Neural cell (in vitro differentiated cells): ENCODE data around the gene B3GALNT2. TPM values are rescaled to one million over a fixed set of nuclear protein-coding genes. Genes with fewer than 3 reads are reported as not detected.

Experiments
- H2AFZ ChIP-seq: fragments of 200-600, 300-800 bp; sonication (generic), shearing (Covaris generic); 2 replicates; pipeline ENCODE4 v1.6.0; 2014; ENCODE audit warnings: low read depth, mild to moderate bottlenecking, antibody characterized with exemption, low read length, moderate library complexity
- H3F3A ChIP-seq: fragments of 200-600 bp; shearing (Covaris generic); 2 replicates; pipeline ENCODE4 v1.6.1; 2016; ENCODE audit warnings: mild to moderate bottlenecking, moderate library complexity, mixed read lengths, antibody characterized with exemption, low read length; ENCODE audit not compliant: insufficient read depth, poor library complexity, severe bottlenecking
- H3K27ac ChIP-seq: fragments of 200-600, 300-800 bp; sonication (generic), shearing (Covaris generic); 2 replicates; pipeline ENCODE4 v1.5.1; 2014; ENCODE audit warnings: mild to moderate bottlenecking, low read length, moderate library complexity
- H3K27me3 ChIP-seq: fragments of 300-800, 200-600 bp; sonication (generic), shearing (Covaris generic); 2 replicates; pipeline ENCODE4 v1.6.0; 2014; ENCODE audit warnings: mild to moderate bottlenecking, low read depth, low read length, moderate library complexity; ENCODE audit not compliant: insufficient read depth
- H3K36me3 ChIP-seq: fragments of 300-800, 200-600 bp; sonication (generic), shearing (Covaris generic); 2 replicates; pipeline ENCODE4 v1.5.1; 2014; ENCODE audit warnings: mild to moderate bottlenecking, antibody characterized with exemption, low read length, moderate library complexity; ENCODE audit not compliant: insufficient read depth
- H3K4me2 ChIP-seq: fragments of 300-800, 200-600 bp; sonication (generic), shearing (Covaris generic); 2 replicates; pipeline ENCODE4 v1.6.0; 2014; ENCODE audit warnings: mild to moderate bottlenecking, low read length
- H3K4me3 ChIP-seq: fragments of 300-800, 200-600 bp; sonication (generic), shearing (Covaris generic); 2 replicates; pipeline ENCODE4 v1.5.1; 2014; ENCODE audit warnings: mild to moderate bottlenecking, low read length, moderate library complexity
- H3K79me2 ChIP-seq: fragments of 200-600 bp; shearing (Covaris generic); replicated peaks from 2 replicates; pipeline ENCODE4 v1.6.0; 2014; ENCODE audit warnings: mild to moderate bottlenecking, low read length, moderate library complexity; ENCODE audit not compliant: insufficient read depth
- H3K9ac ChIP-seq: fragments of 300-800, 200-600 bp; sonication (generic), shearing (Covaris generic); 2 replicates; pipeline ENCODE4 v1.6.1; 2016; ENCODE audit warnings: mild to moderate bottlenecking, low read length, mixed read lengths
- H3K9me2 ChIP-seq: fragments of 200-600 bp; shearing (Covaris generic); 2 replicates; pipeline ENCODE4 v1.6.1; 2016; ENCODE audit warnings: mild to moderate bottlenecking, low read length, mixed read lengths; ENCODE audit not compliant: insufficient read depth
- H3K9me3 ChIP-seq: fragments of 200-600, 300-800 bp; sonication (generic), shearing (Covaris generic); 2 replicates; pipeline ENCODE4 v1.6.1; 2016; ENCODE audit warnings: mild to moderate bottlenecking, mixed run types, low read length, moderate library complexity, mixed read lengths
- H4K20me1 ChIP-seq: fragments of 200-600 bp; shearing (Covaris generic); 2 replicates; pipeline ENCODE4 v1.6.1; 2016; ENCODE audit warnings: mild to moderate bottlenecking, mixed run types; ENCODE audit not compliant: insufficient read depth
- CTCF ChIP-seq: fragments of 450-650 bp; IDR thresholded peaks from 2 replicates; pipeline ENCODE4 v1.5.1; 2014; ENCODE audit warnings: antibody characterized with exemption, mild to moderate bottlenecking, moderate library complexity; ENCODE audit not compliant: poor library complexity, severe bottlenecking
- EP300 ChIP-seq: fragments of 450-650 bp; conservative IDR thresholded peaks from 2 replicates; pipeline ENCODE4 v1.6.1; 2014; ENCODE audit warnings: antibody characterized with exemption, mild to moderate bottlenecking, moderate library complexity; ENCODE audit not compliant: poor library complexity, severe bottlenecking
- EZH2 ChIP-seq: fragments of 200-600, 300-800 bp; shearing (Covaris generic), sonication (generic); IDR thresholded peaks from 2 replicates; pipeline ENCODE4 v1.6.1; 2014; ENCODE audit warnings: antibody characterized with exemption, low read length, borderline replicate concordance, mild to moderate bottlenecking; ENCODE audit not compliant: insufficient read depth, poor library complexity, severe bottlenecking
- MXI1 ChIP-seq: fragments of 450-650 bp; conservative IDR thresholded peaks from 2 replicates; pipeline ENCODE4 v1.6.1; 2014; ENCODE audit warnings: antibody characterized with exemption, mild to moderate bottlenecking; ENCODE audit not compliant: poor library complexity, severe bottlenecking
- POLR2AphosphoS5 ChIP-seq: IDR thresholded peaks from 2 replicates; pipeline ENCODE4 v1.6.1; 2012
- RAD21 ChIP-seq: fragments of 450-650 bp; conservative IDR thresholded peaks from 2 replicates; pipeline ENCODE4 v1.6.1; 2014; ENCODE audit warnings: antibody characterized with exemption, mild to moderate bottlenecking, moderate library complexity
- REST ChIP-seq: IDR thresholded peaks from 2 replicates; pipeline ENCODE4 v1.6.1; 2012; ENCODE audit warnings: borderline replicate concordance
- TAF1 ChIP-seq: IDR thresholded peaks from 2 replicates; pipeline ENCODE4 v1.6.1; 2012; ENCODE audit warnings: low read depth
- polyA plus RNA-seq: library from polyadenylated mRNA; depleted of rRNA; stranded (reverse); fragments of >200 nt; gene quantifications from 2 replicates; pipeline ENCODE4 v1.2.3, GENCODE V29; 2014

B3GALNT2 gene
- polyA plus RNA-seq, 1 donor from 2014 or later = 29.0 TPM

GRCh38 chr1:235486321-235486720 lies 17.9 kb downstream of the B3GALNT2 start:
- Histone ChIP-seq H2AFZ (no peak overlapping the region), H3K4me2 (no peak overlapping the region), H4K20me1 (no peaks in the 10 kb centered on the region), H3F3A (no peaks in the 10 kb centered on the region), H3K9me2 (no peaks in the 10 kb centered on the region), H3K9me3 (no peaks in the 10 kb centered on the region), H3K9ac (no peak overlapping the region), H3K27me3 (no peaks in the 10 kb centered on the region), H3K27ac (no peak overlapping the region), H3K4me3 (no peak overlapping the region), H3K36me3 (no peaks in the 10 kb centered on the region), H3K79me2 (no peaks in the 10 kb centered on the region)
- TF ChIP-seq EZH2 = no peak
- no peak for TF ChIP-seq CTCF
- TF ChIP-seq MXI1 = no peak
- no peak for TF ChIP-seq REST
- no peak for TF ChIP-seq TAF1
- no peak for TF ChIP-seq EP300
- TF ChIP-seq POLR2AphosphoS5 = no peak
- TF ChIP-seq RAD21 = no peak

- no peaks in the 10 kb centered on the region for H4K20me1 ChIP-seq
- H3K9ac ChIP-seq = no peak overlapping the region
- H3K9me2 ChIP-seq = no peaks in the 10 kb centered on the region
- H3K36me3 ChIP-seq = no peaks in the 10 kb centered on the region
- no peak overlapping the region for H3K4me2 ChIP-seq
- H2AFZ ChIP-seq = no peak overlapping the region
- H3K27ac ChIP-seq = no peak overlapping the region
- no peak for TF ChIP-seq TAF1
- no peaks in the 10 kb centered on the region for H3K79me2 ChIP-seq
- H3K4me3 ChIP-seq = no peak overlapping the region
- no peaks in the 10 kb centered on the region for H3F3A ChIP-seq
- H3K27me3 ChIP-seq = no peaks in the 10 kb centered on the region
- H3K9me3 ChIP-seq = no peaks in the 10 kb centered on the region
These were observed 18.7 kb downstream of the B3GALNT2 start for GRCh38 chr1:235485558-235485957.

GRCh38 chr1:235483090-235483489 lies 21.2 kb downstream of the B3GALNT2 start:
- Histone ChIP-seq H3K9ac (no peak overlapping the region), H3K79me2 (no peaks in the 10 kb centered on the region), H4K20me1 (no peaks in the 10 kb centered on the region), H3K4me3 (no peak overlapping the region), H3K4me2 (no peak overlapping the region), H3K36me3 (no peaks in the 10 kb centered on the region), H3K27me3 (no peaks in the 10 kb centered on the region), H3K27ac (no peak overlapping the region), H2AFZ (no peak overlapping the region), H3K9me2 (no peaks in the 10 kb centered on the region), H3K9me3 (no peaks in the 10 kb centered on the region), H3F3A (no peaks in the 10 kb centered on the region)
- TF ChIP-seq MXI1 (no peak), RAD21 (no peak), REST (no peak)
